NK-92 (cell line): ENCODE results near the gene ZNF605.
"Not testable (repeated sequence)": the region's sequence is repeated elsewhere in the genome, so short reads cannot be mapped to it uniquely, and the experiment has no call there.

ENCODE experiments used
- DNase-seq: peaks from one replicate; lab custom pipeline; 2025; ENCODE audit not compliant: unreplicated experiment; lab: John Stamatoyannopoulos, UW

Gene ZNF605

GRCh38 chr12:132956011-132956788, at the start of gene ZNF605:
Gene ZNF605 (minus strand): TSS chr12:132956306. CDS start chr12:132945635, 10,671 bp downstream.
- DNase-seq, result peak; percentile 15

DNA sequence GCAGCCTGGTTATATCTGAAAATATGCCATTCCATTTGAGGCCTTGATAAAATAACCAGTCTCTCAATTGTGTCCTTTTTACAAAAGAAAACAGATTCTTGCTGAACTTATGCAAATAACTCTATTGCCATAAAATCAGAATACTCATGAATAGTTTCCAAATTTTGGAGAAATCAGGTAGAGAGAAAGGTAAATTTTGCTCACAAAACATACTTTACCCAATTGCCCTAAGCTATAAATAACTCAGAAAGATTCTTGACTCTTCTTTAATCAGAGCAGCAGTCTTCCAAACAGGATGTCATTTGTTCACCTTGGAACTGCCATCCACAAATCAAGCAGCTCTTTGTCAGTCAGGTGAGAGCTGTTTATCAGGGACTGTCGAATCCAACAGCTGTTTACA, 42.6 kb upstream of the ZNF605 start:
- DNase-seq, result no peak

GRCh38 chr12:132986885-132987225, 30.7 kb upstream of the ZNF605 start:
- no peak for DNase-seq

GRCh38 chr12:132986001-132986884, 30.1 kb upstream of the ZNF605 start, which contains the start of gene ZNF26:
Gene ZNF26 (plus strand): TSS chr12:132986367. CDS start chr12:132986841, 474 bp downstream.
- peak; percentile 9 for DNase-seq

GRCh38 chr12:132976870-132977269, 20.8 kb upstream of the ZNF605 start:
- not testable (repeated sequence) for DNase-seq

GRCh38 chr12:132972374-132972773, 16.3 kb upstream of the ZNF605 start:
- no peak for DNase-seq

- DNase-seq, result no peak
These were observed 11.6 kb upstream of the ZNF605 start for GRCh38 chr12:132967736-132968135.

- no peak for DNase-seq
These were observed 10.7 kb upstream of the ZNF605 start for GRCh38 chr12:132966676-132967415.

GRCh38 chr12:132965796-132966195, 9.7 kb upstream of the ZNF605 start:
- no peak for DNase-seq

GRCh38 chr12:132963947-132964346, 7.8 kb upstream of the ZNF605 start:
- DNase-seq, result not testable (repeated sequence)

- DNase-seq, result not testable (repeated sequence)
These were observed 5.7 kb upstream of the ZNF605 start for GRCh38 chr12:132961790-132962189.

- no peak for DNase-seq
These were observed 754 bp downstream of the ZNF605 start for GRCh38 chr12:132955094-132956010.

DNA sequence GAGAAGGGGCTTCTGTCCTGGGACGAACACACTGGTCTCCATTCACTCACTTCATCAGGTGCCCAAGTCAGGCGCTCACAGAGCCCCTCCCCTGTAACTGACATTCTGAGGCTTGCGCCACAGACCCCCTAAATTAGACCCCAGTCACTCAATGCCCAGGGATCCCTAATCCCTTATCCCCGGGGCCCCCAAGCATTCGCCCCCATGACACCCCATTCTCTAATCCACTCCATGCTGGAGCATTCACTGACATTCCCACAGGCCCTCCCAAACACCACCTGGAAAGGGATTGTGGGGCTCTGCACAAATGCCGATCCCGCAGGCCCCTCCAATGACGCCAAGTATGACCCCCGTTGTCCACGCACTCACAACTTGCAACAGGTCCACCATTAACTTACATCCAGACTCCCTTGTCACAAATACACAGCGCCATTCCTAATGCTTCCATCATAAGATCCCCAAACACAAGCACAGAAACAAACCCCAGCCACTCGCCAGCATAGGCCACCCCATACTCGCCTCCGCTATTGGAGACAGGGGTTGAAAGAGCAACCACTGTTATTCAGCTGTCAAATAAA, 1.5 kb downstream of the ZNF605 start:
- DNase-seq, result no peak

DNA sequence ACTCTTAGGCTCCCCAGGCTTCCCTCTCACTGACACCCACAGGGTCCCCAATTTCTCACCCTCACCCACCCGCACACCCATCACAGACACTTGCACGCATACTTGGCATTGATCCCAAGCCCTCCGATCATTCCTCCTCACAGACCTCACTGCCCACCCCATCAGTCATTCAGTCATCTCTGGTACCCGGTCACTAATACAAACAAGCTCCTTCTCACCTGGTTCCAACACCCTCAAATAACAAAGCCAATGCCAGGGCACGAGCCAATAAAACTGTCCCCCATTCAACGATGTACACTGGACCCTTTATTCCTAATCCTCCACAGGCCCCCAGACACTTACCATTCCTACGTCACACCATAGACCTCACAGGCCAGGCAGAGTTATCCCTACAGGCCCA, 2.3 kb downstream of the ZNF605 start:
- no peak for DNase-seq

GRCh38 chr12:132953163-132953425, 3.0 kb downstream of the ZNF605 start:
- DNase-seq, result no peak

GRCh38 chr12:132952371-132953162, 3.5 kb downstream of the ZNF605 start:
- no peak for DNase-seq

GRCh38 chr12:132951649-132952048, 4.5 kb downstream of the ZNF605 start:
- DNase-seq, result no peak

DNA sequence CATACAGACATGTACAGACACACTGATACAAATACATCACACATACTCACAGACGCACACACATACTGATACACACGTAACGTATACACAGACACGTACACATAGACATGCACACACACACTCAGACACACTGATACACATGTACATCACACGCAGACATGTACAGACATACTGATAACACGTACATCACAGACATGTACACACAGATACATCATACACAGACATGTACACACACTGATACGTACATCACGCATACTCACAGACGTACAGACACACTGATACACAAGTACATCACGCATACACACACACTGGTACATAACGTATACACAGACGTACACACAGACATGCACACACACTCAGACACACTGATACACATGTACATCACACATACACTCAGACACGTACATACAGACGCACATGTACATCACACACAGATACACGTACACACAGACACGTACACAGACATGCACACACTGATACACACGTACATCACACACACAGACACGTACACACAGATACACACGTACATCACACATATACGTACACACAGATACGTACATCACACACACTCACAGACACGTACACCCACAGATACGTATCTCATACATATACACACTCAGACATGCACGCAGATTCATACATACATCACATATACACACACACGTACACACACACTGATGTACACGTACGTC, 5.1 kb downstream of the ZNF605 start:
- no peak for DNase-seq
